GM18873 (cell line): Measurements from ENCODE around the gene DNAH8.
"Not testable (repeated sequence)": the region's sequence is repeated elsewhere in the genome, so short reads cannot be mapped to it uniquely, and the experiment has no call there.

Source experiments
- ATAC-seq: cut with Tn5 transposase; IDR thresholded peaks from one replicate; pipeline ENCODE4 v1.9.1; 2021; ENCODE audit warnings: mild to moderate bottlenecking, moderate library complexity, moderate number of reproducible peaks; ENCODE audit not compliant: unreplicated experiment, low FRiP score

The DNAH8 gene

DNA sequence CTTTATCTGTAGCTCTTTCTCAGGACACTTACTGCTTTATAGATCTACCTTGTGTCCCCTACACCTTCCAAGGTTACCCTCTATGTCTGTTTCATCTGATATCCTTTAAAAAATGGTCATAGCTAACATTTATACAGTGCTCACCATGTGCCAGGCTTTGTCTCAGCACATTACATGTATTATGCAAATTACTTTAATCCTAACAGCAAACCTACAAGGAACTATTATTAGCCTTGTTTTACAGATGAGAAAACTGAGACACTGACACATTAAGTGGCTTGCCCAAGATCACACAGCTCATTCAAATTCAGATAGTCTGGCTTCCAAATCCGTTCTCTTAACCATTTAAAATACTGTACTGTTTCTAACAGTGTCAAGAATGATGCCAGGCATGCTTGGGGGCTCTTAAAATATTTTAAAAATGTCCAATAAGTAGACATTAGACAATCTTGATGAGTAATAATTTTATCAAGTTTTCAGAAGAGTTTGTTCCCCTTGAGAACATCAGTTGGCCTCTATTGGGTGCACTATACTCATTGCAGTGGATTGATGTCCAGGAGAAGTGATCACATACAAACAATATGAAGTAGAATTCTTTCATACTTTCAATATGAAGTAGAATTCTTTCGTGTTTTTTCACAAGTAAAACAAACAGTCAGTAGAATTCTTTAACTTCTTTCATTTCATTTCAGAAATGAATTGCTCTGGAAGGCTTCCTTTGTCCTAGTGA lies 69.6 kb downstream of the DNAH8 start:
- ATAC-seq = no peak

- ATAC-seq = no peak
Measured at GRCh38 chr6:38786486-38786885, 71.4 kb downstream of the DNAH8 start.

DNA sequence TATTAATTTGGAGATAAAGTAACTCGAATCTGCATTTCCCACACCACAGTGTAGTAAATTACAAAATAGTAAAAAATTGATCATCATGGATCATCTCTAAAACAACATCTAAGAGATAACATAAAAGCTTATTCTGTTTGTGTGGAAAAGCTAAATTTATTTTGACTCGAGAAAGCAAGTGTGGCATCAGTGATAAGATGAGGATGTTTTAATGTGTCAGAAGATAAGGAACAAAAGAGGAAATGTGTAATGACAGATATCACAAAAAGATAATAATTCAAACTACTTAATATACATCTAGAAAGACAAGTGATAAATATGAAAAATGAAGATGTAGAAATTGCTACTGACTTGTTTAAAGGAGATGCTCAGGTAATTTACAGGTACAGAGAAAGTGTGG lies 74.1 kb downstream of the DNAH8 start:
- no peak for ATAC-seq

DNA sequence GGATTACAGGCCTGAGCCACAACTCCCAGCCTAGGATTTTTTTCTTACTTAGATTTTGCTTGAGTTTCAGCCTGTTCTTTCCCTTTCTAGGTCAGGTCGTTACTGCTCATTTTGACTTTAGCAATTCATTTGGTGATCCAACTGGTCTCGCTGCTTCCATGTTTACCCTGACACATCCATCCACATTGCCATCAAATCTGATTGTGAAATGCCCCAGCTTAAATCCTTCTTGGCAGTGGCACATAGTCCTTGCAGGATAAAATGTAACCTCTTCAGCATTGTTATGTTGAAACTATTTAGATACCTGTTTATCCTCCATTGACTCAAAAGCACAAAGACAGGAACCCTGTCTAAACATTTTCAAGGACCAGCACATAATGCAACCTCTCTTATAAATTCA lies 77.2 kb downstream of the DNAH8 start:
- ATAC-seq = no peak

DNA sequence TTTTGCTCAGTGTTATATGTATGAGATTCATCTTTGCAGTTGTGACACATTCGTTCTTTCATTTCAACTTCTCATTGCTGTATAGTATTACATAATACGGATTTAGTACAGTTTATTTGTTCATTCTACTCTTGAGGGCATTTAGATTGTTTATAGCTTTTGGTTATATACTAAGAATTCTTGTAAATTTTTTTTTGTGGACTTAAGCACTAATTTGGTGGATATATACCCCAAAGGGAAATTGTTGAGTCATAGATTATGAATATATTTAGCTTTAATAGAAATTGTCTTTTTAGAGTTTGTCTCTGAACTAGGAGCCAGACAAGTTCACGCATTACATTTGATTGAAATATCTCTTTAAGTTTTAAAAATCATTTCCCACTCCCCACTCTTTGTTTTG lies 79.6 kb downstream of the DNAH8 start:
- no peak for ATAC-seq

- no peak for ATAC-seq
Measured at GRCh38 chr6:38796006-38796405, 80.9 kb downstream of the DNAH8 start.

GRCh38 chr6:38796437-38796836 lies 81.3 kb downstream of the DNAH8 start:
- not testable (repeated sequence) for ATAC-seq

DNA sequence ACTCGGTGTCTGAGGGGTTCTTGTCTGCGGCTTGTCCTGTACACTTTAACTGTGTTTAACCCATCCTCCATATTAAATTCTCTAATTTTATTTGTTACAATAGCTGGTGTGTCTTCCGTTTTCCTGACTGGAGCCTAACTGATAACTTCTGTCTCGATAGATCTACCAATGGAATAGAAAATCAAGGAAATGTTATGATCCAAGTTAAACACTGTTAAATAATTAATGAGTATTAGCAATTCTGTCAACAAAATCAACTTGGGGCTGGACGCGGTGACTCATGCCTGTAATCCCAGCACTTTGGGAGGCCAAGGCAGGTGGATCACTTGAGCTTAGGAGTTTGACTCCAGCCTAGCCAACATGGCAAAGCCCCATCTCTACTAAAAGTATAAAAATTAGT lies 81.7 kb downstream of the DNAH8 start:
- no peak for ATAC-seq

- no peak for ATAC-seq
Measured at GRCh38 chr6:38797391-38797790, 82.3 kb downstream of the DNAH8 start.

DNA sequence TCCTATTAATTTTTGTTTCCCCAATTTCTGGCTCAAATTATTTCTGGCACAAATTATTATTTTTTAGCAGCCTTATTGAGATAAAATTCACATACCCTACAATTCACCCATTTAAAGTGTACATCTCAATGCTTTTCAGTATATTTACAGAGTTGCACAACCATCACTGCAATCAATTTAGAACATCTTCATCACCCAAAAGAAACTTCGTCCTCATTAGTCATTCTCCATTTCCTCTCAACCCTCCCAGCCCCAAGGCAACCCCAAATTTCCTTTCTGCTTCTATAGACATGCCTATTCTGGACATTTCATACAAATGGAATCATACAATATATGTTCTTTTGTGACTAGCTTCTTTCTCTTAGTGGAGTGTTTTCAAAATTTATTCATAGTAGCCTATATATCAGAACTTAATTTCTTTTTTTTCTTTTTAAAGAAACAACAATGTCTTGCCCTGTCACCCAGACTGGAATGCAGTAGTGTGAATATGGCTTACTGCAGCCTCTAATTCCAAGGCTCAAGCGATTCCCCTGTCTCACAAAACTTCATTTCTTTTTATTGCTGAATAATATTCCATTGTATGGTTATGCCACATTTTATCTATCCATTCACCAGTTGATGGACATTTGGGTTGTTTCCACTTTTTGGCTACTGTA lies 84.5 kb downstream of the DNAH8 start:
- ATAC-seq = no peak

DNA sequence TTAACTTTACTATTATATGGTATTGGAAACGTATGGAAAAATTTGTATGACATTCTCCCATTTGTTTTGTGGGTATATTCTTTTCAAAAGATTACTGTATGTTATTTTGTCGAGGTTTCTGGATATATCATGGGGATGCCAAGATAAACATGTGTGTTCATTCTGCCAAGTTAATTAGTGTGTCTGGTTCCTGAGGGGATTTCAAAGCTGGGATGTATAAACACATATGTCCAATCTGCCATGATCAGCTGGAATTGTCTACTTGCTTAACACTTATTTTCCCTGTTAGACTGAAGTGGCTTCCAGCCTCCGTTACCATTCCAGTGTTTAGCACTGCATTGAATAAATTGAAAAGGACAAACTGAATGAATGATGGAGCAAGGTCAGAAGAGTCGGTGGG lies 86.2 kb downstream of the DNAH8 start:
- no peak for ATAC-seq

GRCh38 chr6:38802497-38802896 lies 87.4 kb downstream of the DNAH8 start:
- ATAC-seq = no peak

DNA sequence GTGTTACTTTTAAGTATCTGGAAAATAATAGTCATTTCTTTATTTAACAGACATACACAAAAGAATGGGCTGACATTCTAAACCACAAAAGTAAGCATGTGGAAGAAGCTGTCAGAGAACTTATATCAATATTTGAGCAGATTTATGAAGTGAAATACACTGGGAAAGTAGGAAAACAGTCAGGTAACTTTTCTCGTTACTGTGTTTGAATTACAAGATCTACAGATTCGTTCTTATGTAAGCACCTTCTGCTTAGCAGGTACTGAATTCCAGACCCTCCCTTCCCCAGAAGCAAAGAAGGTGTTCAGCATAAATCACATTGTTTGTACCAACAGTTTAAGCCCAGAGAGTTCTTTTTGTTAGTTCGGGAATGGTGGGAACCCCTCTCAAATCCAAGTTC lies 88.0 kb downstream of the DNAH8 start:
- no peak for ATAC-seq

DNA sequence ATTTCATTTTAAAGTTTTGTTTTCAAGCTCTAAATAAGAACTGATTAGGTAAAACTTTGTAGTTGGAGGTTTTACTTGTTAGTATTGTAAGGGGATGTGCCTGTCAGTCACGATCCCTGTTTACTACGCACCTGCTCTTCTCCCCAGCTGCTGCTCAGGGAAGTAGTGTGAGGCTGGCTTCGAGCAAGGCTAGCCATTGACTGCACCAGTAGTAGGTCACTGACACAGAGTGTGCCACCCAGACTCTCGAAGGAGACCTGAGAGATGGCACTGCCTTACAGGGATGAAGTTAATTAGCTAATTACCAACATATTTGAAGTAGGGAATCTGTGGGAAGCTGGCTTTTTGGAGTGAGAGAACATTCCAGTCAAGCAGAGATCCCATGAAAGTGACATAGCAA lies 89.2 kb downstream of the DNAH8 start:
- no peak for ATAC-seq

- no peak for ATAC-seq
Measured at GRCh38 chr6:38805127-38805655, 90.1 kb downstream of the DNAH8 start.

DNA sequence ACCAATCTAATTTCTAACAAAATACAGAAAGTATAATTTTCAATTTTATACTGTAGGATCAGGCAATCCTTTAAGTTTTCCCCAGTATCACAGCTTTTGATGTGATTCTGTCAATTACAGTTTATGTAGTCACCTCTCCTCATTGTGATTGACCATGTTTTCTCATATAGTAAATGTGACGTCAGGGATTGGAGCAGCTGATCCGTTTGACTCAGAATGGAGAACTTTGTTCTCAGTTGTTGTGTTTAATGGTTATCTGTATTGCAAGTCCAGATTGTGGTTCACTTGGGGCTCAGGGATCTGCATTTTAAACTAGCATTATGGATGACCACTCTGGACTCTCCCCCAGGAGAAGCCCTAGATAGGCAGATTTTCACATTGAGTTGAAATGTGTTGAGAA lies 90.6 kb downstream of the DNAH8 start:
- no peak for ATAC-seq

DNA sequence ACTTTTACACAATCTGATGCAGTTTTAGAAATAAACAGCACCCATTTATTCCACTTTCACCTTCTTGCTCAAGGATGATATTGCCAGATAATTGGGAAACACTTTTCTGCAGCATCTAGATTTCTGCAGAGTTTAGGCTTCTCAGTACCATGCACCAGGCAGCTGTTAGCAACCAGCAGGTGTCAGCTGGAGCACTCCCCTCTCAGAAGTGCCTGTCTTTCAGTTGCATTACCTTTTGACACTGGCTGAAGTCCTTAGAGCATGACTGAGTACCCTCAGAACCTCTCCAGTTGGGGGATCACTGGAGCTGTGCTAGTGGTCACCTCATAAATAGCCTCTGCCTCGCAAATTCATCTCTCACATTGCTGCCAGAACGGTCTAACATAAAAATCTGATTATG lies 91.2 kb downstream of the DNAH8 start:
- ATAC-seq = no peak

GRCh38 chr6:38806833-38807232 lies 91.7 kb downstream of the DNAH8 start:
- no peak for ATAC-seq

DNA sequence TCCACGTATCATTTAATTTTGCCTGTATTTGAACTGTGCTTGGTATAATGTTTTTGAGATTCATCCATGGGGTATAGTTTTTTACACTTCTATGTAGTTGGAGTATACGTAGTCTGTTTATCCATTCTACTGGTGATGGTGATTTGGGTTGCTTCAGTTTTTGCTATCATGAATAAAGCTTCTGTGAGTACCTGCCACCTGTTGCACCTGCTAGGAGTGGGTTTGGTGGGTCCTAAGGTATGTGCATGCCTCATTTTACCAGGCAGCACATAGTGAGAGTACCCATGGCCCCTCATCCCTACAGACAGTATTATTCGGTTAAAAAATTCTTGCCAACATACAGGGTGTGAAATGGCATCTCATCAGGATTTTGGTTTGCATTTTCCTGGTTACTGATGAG lies 92.9 kb downstream of the DNAH8 start:
- no peak for ATAC-seq

DNA sequence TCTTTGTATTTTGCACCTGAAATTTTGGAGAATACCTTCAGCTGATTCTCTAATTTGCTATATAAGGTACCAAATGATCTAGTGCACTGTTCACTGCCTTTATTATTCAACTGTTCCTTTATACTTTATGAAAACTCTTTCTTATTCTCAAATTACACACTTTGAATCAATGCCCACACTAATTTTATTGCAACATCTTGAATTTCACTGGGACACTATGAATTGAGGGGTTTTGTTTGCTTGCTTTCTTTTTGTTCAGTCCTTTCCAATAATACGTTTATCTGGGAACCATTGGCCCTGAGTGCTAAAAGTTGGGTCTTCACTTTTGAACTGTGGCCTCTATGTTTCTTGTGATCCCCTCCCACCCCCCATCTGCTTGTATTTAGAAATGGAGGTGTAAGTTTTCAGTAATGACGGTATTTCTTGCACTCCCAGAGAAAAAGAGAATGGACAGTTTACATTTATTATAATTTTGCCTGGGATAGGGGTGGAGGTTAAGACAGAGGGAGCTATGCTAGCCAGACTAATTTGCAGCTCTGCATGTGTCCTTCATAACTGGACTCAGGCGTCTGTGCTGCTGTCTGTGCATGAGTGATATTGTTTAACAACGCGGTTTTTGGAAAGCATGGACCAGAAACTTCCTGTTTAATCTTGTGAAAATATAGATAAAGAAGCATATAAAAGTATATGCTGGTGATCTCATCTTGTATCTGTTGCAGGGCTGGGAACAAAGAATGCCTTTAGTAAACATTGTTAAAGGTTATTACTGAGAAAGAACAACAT lies 98.1 kb downstream of the DNAH8 start:
- ATAC-seq = no peak

DNA sequence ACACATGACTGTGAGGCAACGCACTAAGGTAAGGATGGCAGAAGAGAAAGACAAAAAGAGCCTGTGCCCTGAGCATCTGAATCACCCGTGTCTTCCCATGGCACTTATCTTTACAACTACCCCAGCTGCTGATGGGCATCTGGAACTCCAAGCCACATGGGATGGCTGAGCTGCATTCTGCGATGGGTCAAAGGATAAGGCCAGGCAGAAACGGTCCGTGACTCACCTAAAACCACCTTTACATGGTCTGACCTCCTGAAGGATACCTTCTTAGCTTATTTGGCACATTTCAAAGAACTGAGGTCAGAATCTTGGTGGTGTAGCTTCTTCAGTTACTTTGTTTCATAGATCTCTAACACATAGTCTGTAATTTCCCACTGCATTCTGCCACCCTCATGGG lies 99.7 kb downstream of the DNAH8 start:
- ATAC-seq = no peak
